NCI-H526 (cell line): ENCODE data around the gene CC2D1A.
A peak's percentile ranks its signal among the peaks of the same experiment; 100 is the strongest.
"Not testable (repeated sequence)": the region's sequence is repeated elsewhere in the genome, so short reads cannot be mapped to it uniquely, and the experiment has no call there.

ENCODE experiments used
- DNase-seq, 2 experiments: peaks; one replicate each; lab custom pipeline; 2025; lab: John Stamatoyannopoulos, UW

The CC2D1A gene

DNA sequence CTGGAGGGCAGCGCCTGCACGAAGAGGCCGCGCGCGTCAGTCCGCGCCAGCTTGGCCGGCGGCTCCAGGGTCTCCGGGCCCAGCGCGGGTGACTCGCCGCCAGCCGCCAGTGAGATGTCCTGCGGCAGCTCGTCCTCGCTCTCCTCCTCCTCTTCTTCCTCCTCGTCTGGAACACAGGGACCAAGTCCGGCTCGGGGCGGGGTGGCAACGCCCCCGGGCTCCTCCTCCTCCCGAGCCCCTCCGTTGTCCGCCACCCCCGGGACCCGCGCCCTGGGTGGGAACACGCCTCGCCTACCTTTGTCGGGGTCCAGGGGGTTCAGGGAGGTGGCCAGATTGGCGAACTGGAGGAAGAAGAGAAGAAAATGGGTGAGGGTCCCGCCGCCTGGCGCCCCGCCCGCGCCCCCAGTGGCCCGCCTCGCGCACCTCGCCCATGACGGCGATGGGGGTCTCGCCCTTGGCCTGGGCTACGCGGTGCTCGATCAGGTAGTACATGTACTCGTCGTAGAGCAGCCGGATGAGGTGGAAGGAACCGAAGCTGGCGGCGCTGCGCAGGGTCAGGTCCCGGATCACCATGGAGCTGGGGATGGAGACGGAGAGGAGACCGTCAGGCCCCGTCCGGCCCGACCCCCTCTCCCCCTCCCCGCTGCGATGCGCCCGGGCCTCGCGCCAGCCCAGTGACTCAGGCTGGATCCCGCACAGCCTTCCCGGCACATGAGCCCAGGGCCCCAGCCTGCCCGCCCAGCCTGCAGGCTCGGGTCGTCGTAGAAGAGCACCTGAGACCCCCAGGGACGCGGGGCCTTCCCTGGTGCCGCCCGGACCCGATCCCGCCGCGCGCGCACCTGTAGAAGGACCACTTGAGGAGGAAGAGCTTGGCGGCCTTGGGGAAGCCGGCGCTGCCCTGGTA is 57.0 kb downstream of the CC2D1A start:
- DNase-seq, result no peak

DNA sequence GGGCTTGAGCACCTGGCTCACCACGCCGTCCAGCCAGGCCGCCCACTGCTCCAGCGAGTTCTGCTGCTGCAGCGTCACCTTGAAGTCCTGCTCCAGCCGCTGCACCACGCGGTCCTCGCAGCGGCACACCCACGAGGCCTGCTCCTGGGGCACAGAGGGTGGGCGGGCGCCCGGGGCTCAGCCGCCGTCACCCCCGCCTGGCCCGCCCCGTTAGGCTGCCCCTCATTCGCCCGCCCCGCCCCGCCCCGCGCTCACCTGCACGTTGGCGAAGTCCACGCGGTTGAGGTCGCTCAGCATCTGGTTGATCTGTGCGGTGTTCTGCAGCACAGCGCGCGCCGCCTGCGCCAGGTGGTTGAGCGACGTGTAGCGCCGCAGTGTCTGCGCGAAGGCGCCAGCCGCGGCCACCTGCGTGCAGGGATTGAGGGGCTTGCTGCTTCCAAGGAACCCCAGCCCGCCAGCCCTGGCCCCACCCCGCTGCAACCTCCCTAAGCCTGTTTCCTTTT is 57.7 kb downstream of the CC2D1A start:
- no peak for DNase-seq

DNA sequence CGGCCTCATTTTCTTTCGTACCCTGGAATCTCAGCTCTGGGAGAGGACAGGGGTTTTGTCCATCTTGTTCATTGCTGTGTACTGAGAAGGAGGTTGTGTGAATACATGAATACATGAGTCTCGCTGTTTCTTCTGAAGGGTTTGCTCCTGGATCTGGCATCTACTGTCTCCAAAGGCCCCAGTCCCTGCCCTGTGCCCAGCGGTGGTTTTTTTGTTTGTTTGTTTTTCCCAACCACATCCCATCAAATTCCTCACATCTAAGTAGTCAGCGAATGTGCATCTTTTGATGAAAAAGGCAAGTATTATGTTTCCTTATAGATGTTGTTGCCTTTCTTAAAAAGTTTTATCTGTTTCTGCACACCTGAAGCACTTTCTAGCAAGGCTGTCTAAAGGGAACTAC is 58.8 kb downstream of the CC2D1A start:
- DNase-seq, result no peak

DNA sequence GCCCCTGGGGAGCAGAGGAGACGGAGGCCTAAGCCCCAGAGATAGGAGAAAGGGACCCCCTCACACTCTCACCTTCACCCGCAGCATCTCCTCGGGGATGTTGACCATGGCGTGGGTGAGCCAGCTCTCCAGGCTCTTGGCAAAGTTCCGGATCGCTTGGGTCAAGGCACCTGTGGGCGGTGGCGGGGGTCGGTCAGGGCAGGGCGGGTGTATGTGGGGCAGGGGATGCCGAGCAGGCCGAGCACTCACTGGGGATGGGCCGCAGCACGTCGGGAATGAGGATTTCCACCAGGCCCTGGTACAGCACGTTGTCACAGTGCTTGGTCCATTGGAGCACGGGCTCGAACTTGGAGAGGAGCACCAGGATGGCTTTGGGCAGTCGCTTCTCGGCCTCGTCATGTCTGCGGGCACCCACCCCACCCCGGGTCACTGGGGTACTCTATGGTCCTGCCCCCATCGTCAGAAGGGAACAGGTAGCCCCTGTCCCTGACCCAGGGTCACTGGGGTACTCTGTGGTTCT is 59.4 kb downstream of the CC2D1A start:
- DNase-seq, result no peak

DNA sequence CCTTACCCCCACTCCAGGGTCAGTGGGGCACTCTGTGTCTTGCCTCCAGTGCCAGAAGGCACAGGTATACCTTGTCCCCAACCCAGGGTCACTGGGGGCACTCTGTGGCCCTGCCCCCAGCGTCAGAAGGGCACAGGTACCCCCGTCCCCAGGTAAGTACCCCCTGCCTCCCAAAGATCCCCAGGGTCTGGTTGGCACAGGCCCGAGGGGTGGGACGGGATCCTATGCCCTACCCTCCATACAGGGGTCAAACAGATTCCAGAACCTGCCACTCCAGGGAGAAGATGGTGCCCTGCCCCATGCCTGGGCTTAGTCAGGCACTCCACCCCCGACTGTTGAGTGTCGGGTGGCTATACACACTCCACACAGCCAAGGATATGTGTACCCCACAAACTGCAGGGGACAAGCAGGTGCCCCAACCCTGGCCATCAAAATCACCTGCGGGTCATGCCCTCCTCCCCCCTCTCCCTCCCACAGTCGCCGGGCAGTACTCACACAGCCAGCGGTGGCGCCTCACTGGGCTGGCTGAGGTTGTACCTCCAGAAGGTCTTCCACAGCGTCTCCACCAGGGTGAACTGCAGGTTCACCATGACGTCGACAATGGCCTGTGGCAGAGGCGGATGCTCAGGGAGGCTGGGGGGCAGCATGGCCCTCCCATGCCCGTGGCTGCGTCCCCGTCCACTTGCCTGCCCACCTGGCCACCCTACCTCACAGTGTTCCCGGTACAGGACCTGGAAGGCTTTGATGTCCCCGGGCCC is 60.1 kb downstream of the CC2D1A start:
- DNase-seq, result no peak

DNA sequence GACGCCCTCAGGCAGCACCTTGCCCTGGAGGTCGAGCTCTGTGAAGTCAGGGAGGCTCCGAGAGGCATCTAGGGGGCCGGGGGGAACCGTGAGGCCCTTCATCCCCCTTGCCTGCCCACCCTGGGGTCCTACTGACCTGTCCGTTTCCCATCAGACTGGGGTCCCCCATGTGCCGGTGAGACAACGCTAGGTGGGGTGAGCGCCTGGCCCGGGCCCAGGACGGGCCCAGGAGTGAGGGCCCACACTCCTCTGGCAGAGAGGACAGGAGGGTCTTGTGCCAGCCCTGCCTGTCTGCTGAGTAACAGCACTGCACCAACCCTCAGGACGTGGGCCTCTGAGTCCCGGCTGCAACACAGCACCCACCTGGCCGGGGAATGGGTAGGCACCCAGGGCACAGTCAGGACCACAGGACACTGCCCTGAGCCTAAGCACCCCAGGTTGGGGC is 60.7 kb downstream of the CC2D1A start:
- no peak for DNase-seq

DNA sequence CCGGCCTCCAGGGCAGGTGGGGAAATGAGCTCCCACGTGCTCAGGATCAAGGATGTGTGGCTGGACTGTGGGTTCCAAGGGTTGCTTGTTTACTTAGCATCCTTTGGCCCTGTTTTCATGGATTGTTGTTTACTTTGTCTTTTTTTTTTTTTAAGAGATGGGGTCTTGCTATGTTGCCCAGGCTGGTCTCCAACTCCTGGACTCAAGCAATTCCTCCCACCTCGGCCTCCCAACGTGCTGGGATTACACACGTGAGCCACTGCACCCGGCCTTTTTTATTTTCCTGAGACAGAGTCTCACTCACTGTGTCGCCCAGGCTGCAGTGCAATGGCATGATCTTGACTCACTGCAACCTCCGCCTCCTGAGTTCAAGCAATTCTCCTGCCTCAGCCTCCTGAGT is 61.2 kb downstream of the CC2D1A start:
- not testable (repeated sequence) for DNase-seq

DNA sequence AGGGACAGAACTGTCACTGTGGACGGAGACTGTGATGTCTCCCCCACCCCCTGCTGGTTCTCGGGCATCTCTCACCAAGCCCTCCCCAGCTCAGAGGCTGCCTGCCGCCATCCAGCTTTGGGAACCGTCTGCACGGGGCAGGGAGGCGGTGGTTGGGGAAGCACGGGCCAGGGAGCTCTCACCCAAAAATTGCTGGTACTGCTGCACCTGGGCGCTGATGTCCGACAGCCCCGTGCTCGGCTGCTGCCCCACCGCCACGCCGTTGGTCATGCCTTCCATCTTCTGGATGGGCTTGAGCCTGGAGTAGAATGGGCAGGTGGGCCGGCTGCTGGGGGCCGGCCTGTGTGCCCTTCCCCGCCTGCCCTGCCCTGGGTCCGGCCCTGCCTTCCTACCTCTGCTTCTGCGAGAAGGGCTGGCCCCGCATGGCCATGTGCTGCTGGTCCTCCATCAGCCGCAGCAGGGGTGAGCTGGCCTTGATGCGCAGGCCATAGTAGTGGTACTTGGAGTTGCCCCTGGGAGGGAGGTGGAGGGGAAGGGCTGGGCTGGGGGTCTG is 62.5 kb downstream of the CC2D1A start:
- DNase-seq, result no peak

DNA sequence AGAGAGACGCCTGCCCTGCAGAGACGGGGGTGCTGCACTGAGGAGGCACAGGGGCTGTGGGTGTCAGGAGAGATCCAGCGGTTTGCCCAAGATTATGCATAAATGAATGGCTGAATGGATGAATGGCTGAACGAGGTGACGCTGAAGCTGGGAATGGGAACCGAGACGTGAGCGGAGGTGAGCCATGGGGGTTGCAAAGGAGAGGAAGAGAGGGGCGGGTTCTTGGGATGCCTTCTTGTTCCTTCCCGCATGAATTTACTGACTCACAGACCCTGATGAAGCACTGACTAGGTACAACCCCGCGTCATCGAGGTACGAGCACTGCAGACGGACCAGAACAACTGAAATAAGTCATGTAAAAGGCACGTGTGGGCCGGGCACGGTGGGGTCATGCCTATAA is 63.0 kb downstream of the CC2D1A start:
- DNase-seq, result no peak

DNA sequence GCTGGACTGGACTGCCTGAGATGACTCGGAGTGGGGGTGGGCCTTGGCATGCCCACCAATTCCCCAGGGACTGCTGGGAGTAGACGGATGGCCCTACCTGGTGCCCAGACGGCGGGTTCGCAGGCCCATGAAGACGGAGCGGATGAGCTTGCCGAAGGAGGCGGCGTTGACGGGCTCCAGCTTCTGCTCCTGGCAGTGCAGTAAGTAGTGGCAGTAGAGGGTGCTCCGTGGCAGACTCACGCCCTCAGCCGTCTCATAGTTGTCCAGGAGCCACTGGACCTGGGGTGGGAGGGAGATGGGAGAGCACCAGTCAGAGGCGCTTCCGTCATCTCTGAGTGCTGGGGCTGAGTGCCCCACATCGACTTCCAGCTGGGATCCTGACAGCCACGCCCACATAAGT is 63.9 kb downstream of the CC2D1A start:
- no peak for DNase-seq

DNA sequence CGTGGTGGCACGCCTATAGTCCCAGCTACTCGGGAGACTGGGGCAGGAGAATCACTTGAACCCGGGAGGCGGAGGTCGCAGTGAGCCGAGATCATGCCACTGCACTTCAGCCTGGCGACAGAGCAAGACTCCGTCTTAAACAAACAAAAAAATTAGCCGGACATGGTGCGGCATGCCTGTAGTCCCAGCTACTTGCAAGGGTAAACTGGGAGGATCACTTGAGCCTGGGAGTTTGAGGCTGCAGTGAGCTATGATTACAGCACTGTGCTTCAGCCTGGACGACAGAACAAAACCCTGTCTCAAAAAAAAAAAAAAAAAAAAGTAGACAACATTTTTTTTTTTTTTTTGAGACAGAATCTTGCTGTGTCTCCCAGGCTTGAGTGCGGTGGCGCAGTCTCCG is 65.9 kb downstream of the CC2D1A start:
- DNase-seq, result not testable (repeated sequence)

DNA sequence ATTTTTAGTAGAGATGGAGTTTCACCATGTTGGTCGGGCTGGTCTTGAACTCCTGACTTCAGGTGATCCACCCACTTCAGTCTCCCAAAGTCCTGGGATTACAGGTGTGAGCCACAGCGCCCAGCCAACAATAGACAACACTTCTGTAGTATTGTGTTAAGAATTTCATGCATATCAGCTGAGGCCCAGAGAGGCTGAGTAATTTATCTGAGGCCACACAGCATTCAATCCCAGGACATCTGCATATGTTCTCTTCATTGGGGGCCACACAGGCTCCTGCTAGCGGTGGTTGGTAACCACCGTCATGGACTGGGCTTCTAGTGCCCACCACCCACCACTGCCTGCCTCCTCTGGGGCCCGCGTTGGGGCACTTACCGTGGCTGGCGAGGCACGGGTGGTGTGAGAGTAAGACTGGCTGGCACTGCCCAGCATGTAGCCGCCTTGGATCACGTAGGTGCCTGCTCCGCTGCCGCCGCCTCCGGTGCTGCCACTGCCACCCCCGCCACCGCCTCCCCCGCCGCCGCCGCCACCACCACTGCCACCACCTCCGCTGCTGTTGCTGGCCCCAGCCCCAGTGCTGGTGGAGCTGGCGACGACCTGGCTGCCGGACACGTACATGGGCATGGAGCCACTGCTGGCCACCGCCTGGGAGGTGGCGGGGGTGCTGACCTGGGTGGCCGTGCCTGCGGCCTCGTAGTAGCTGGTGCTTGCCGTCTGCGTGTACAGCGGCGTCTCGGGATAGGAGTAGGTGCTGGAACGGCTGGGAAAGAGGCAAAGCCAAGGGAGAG is 66.6 kb downstream of the CC2D1A start:
- DNase-seq, result no peak

DNA sequence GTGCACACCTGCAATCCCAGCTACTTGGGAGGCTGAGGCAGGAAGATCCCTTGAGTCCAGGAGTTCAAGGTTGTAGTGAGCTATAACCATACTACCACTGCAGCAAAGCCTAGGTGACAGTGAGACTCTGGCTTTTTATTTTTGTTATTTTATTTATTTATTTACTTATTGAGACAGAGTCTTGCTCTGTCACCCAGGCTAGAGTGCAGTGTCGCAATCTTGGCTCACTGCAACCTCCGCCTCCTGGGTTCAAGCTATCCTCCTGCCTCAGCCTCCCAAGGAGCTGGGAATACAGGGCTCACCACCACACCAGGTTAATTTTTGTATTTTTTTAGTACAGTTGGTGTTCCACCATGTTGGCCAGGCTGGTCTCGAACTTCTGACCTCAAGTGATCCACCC is 67.5 kb downstream of the CC2D1A start:
- not testable (repeated sequence) for DNase-seq

DNA sequence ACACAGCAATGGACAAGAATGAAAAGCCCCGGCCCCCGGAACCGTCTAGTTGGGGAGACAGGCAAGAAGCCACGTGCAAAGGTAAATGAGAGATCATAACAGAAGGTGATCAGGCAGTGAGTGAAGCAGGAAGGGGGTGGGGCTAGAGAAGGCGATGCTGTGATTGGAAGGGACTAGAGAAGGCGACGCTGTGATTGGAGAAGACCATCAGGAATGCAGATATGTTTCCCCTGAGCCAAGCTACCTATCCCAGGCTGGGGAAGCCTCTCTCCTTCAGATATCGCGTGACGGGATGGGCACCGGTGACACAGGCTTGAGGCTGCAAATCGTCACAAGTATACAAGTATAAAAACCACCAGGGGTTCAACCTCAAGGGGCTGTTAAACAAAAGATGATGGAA is 68.1 kb downstream of the CC2D1A start:
- DNase-seq, result peak in 1 of 2 experiments; percentile 39

DNA sequence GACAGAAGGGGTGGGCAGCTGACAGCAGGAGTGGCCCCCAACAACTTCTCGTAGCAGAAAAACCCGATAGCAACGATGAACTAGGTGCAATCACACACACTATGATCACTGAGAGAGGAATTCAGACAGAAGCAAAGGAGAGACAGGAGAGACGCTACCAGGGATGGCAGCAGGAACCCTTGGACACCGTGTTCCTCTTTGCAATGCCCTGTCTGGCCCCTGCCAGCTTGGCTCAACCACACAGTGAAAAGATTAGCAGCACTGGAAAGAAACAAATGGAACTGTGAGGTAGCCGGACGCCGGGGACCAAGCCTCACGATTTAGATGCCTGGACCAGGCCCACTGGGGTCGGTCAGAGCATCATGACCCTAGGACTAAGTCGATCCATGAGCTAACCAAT is 69.9 kb downstream of the CC2D1A start:
- DNase-seq, result no peak

DNA sequence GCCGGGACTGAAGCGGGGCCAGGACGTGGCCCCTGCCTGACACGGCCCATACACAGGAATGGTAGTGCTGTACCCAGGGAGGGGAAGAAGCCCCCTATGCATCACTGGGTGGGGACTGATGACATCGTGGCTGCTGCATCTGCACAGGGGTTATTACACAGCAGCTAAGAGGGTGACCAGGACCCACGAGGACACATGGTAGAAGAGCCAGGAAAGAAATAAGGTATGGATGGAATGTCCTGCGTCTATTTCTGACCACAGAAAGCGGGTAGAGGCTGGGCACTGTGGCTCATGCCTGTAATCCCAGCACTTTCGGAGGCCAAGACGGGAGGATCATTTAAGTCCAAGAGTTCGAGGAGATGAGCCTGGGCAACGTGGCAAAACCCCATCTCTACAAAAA is 70.4 kb downstream of the CC2D1A start:
- no peak for DNase-seq

DNA sequence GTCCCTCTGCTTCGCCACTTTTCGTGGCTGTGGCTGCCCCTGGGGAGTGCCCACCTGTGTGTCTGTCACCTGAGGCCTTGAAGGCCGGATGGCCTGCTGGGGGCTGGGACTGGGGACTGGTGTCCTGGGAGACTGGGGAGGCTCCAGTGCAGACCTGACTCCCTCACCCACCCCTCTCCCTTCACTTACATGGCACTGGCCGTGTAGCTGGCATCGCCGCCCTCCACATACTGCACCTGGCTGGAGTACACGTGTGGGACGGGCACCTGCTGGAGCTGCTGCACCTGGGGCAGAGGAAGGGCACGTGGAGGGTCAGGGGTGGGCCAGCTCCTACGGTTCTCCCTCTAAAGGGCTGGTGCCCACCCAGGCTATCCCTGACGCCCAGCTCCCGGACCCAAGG is 71.8 kb downstream of the CC2D1A start:
- no peak for DNase-seq

DNA sequence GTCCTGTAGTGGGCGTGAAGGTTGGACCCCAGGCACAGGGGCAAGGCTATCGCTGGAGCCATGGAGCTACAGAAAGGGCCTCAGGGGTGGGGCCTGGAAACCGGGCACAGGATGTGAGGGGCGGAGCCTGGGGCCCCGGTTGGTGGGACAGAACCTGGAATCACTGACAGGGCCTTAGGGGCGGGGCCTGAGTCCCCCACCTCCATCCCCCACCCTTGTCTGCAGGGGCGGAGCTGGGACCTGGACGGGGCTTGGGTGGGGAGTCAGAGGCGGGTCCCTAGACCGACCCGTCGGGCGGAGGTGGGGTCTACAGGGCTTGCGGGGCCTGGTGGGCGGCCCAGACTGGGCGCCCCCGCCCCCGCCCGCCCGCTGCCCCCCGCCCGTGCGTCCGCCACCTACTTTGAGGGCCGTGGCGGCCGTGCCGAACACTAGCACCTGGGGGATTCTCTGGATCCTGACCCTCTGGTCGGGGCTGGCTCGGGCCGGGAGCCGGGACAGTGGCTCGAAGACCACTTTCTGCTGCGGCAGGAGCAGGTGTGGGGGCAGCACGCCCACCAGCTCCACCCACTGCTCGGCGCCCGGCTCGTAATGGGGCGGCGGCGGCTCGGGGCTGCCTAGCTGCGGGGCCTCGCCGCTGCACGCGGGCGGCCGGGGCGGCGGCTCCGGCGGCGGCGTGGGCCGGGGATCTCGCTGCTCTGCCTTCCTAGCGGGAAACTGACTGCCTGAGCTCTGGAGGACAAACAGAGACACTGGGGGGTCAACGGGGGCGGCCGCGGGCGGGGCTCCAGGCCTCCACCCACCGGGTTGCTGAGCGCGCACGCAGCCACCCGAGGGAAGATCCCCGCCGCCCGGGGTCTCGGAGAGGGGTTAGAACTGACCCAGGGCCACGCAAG is 72.6 kb downstream of the CC2D1A start:
- peak; percentile 65 to 83 for DNase-seq

DNA sequence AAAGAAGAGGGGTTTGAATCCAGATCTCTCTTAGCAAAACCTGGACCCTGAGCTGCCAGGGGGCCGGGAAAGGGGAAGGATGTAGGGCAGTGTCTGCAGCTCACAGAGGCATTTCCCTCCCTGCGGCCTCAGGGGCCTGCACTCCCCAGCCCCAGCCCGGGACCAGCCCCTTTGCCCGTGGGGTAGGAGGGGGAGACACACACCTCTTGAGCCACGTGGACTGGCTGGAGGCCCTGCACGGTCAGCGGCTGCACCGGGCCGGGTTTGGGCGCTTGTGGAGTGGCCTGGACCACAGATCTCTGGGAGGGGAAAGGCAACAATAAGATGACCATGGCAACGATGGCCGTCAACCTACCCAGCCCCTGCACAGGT is 73.2 kb downstream of the CC2D1A start:
- no peak for DNase-seq

DNA sequence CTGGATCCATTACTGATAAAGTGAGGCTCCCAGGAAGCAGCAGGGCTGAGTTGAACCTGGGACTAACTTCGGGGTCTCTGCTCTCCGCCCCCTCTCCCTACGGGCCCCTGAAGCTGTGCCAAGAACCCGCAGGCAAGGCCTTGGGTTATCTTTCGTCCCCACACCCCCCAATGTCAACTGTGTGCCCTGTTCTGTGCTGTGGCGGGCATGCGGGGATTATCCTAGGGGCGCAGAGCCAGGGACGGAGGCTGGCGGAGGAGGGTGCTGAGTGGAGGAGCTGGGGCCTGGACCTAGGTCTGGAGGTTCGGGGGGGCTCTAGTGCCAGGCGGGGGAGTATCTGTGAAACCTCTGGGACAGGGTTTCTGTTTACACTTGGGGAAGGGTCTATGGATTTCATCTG is 73.7 kb downstream of the CC2D1A start:
- no peak for DNase-seq

DNA sequence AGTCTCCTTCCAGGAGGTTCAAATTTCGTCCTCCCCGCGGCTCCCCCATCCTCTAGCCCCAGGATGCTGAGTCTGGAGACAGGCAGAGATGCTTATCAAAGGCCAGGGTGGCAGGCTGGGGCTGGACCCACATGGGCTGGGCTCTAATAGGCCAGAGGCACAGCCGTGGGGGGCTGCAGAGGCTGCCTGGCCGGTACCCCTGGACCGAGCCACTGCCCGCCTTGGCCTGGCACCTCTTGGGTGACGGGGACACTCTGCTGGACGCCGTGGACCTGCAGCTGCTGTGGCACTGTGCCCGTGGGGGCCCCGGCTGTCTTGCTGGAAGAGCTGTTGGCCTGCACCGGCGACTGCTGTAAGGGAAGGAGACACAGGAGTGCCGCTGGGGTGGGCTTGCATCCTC is 74.3 kb downstream of the CC2D1A start:
- DNase-seq, result no peak
